Measurements from ENCODE around the gene PKP1.

GRCh38 chr1:201369209-201369608 lies 85.9 kb downstream of the PKP1 start:
- no peak for TF ChIP-seq CTCF (IDR thresholded peaks at IDR 0.05)
- no peak for TF ChIP-seq ZFX (IDR thresholded peaks at IDR 0.05; ENCODE audit: borderline replicate concordance)

Data from 22Rv1 (cell line).